HG03064 (cell line): ENCODE data around the gene ADGRV1.
A peak's percentile ranks its signal among the peaks of the same experiment; 100 is the strongest.
"Not testable (repeated sequence)": the region's sequence is repeated elsewhere in the genome, so short reads cannot be mapped to it uniquely, and the experiment has no call there.

ENCODE experiments used
- ATAC-seq: cut with Tn5 transposase; IDR thresholded peaks from one replicate; pipeline ENCODE4 v1.9.1; 2021; ENCODE audit warnings: low read depth; ENCODE audit not compliant: unreplicated experiment

Gene ADGRV1

GRCh38 chr5:90703932-90704331 is 145.3 kb downstream of the ADGRV1 start:
- ATAC-seq, result no peak

- no peak for ATAC-seq
These were observed 149.1 kb downstream of the ADGRV1 start for GRCh38 chr5:90707698-90708097.

GRCh38 chr5:90709323-90710155 is 150.9 kb downstream of the ADGRV1 start:
- ATAC-seq, result peak; percentile 64

GRCh38 chr5:90718387-90718786 is 159.8 kb downstream of the ADGRV1 start:
- no peak for ATAC-seq

GRCh38 chr5:90739567-90739966 is 181.0 kb downstream of the ADGRV1 start:
- no peak for ATAC-seq

- no peak for ATAC-seq
These were observed 181.7 kb downstream of the ADGRV1 start for GRCh38 chr5:90740244-90740799.

- no peak for ATAC-seq
These were observed 182.5 kb downstream of the ADGRV1 start for GRCh38 chr5:90741022-90741564.

- ATAC-seq, result no peak
These were observed 187.5 kb downstream of the ADGRV1 start for GRCh38 chr5:90746119-90746518.

- no peak for ATAC-seq
These were observed 188.6 kb downstream of the ADGRV1 start for GRCh38 chr5:90747175-90747574.

GRCh38 chr5:90747693-90748092 is 189.1 kb downstream of the ADGRV1 start:
- no peak for ATAC-seq

- no peak for ATAC-seq
These were observed 200.5 kb downstream of the ADGRV1 start for GRCh38 chr5:90759119-90759518.

- ATAC-seq, result no peak
These were observed 209.1 kb downstream of the ADGRV1 start for GRCh38 chr5:90767710-90768109.

GRCh38 chr5:90770006-90770541 is 211.5 kb downstream of the ADGRV1 start:
- ATAC-seq, result not testable (repeated sequence)

GRCh38 chr5:90777959-90778358 is 219.4 kb downstream of the ADGRV1 start:
- ATAC-seq, result no peak

GRCh38 chr5:90783460-90784333 is 225.1 kb downstream of the ADGRV1 start:
- no peak for ATAC-seq

GRCh38 chr5:90786756-90787155 is 228.2 kb downstream of the ADGRV1 start:
- ATAC-seq, result no peak

GRCh38 chr5:90792725-90793124 is 234.1 kb downstream of the ADGRV1 start:
- ATAC-seq, result no peak

- ATAC-seq, result no peak
These were observed 234.6 kb downstream of the ADGRV1 start for GRCh38 chr5:90793183-90793582.

- not testable (repeated sequence) for ATAC-seq
These were observed 238.3 kb downstream of the ADGRV1 start for GRCh38 chr5:90796919-90797318.

- ATAC-seq, result not testable (repeated sequence)
These were observed 241.5 kb downstream of the ADGRV1 start for GRCh38 chr5:90800082-90800481.

- not testable (repeated sequence) for ATAC-seq
These were observed 241.9 kb downstream of the ADGRV1 start for GRCh38 chr5:90800515-90800914.
